NCI-H2029 (cell line): Measurements from ENCODE around the gene IGF2BP2.
"Not testable (repeated sequence)": the region's sequence is repeated elsewhere in the genome, so short reads cannot be mapped to it uniquely, and the experiment has no call there.

Source experiments
- DNase-seq: peaks from one replicate; lab custom pipeline; 2025; lab: John Stamatoyannopoulos, UW

IGF2BP2 gene

GRCh38 chr3:185639632-185640206 lies 185.1 kb downstream of the IGF2BP2 start:
- no peak for DNase-seq

GRCh38 chr3:185638651-185639050 lies 186.2 kb downstream of the IGF2BP2 start:
- not testable (repeated sequence) for DNase-seq

GRCh38 chr3:185637388-185637787 lies 187.5 kb downstream of the IGF2BP2 start:
- DNase-seq, result no peak

- DNase-seq, result no peak
Measured at GRCh38 chr3:185632996-185633395, 191.8 kb downstream of the IGF2BP2 start.

- DNase-seq, result no peak
Measured at GRCh38 chr3:185631508-185632206, 193.2 kb downstream of the IGF2BP2 start.

- no peak for DNase-seq
Measured at GRCh38 chr3:185631108-185631507, 193.7 kb downstream of the IGF2BP2 start.

GRCh38 chr3:185630182-185630622 lies 194.6 kb downstream of the IGF2BP2 start:
- DNase-seq, result no peak

- no peak for DNase-seq
Measured at GRCh38 chr3:185629554-185630181, 195.2 kb downstream of the IGF2BP2 start.

GRCh38 chr3:185625784-185626183 lies 199.1 kb downstream of the IGF2BP2 start:
- DNase-seq, result no peak

- no peak for DNase-seq
Measured at GRCh38 chr3:185623939-185624665, 200.7 kb downstream of the IGF2BP2 start.

- no peak for DNase-seq
Measured at GRCh38 chr3:185613016-185613415, 211.8 kb downstream of the IGF2BP2 start.

- no peak for DNase-seq
Measured at GRCh38 chr3:185606196-185606595, 218.6 kb downstream of the IGF2BP2 start.

- DNase-seq, result no peak
Measured at GRCh38 chr3:185605566-185605965, 219.3 kb downstream of the IGF2BP2 start.

GRCh38 chr3:185595526-185595925 lies 229.3 kb downstream of the IGF2BP2 start:
- no peak for DNase-seq

GRCh38 chr3:185594073-185594472 lies 230.8 kb downstream of the IGF2BP2 start:
- DNase-seq, result no peak
